GM13977 (cell line): ENCODE data around the gene GPC5.

Source experiments
- DNase-seq: peaks from one replicate; pipeline ENCODE4 v3.0.0; 2012; ENCODE audit warnings: low spot score
- in situ Hi-C: fragments of 300-500 bp; cut with MboI; formaldehyde crosslinking; loops from one replicate; pipeline ENCODE4 v1.12.0; 2022; ENCODE audit warnings: low sequenced_read_pairs, low pct_unique_long_range_greater_than_20kb, mixed read lengths, inconsistent platforms; ENCODE audit not compliant: unreplicated experiment
- TF ChIP-seq, protein P1 (sequence below): IDR thresholded peaks from 2 replicates; pipeline ENCODE4 v1.5.1; 2012; ENCODE audit warnings: mild to moderate bottlenecking, control low read depth; ENCODE audit not compliant: insufficient read depth; ENCODE audit errors: extremely low read depth, missing control alignments

Gene GPC5

DNA sequence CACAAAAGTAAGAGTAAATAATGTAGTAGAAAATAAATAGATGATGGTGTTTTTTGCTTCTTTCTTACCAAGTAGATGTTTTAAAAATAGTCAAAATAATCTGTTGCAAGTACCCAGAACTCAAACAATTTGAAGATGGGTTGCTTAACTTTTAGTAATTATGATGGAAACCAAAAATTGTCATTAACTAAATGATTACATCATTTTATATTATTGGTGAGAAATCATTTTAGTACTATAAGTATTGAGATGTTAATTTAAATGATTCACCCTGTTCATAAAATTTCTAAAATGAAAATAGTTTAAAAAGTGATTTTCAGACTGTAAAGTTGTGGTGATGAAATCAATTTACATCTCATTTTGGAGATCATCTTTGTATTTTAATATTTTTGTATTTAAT lies 404.5 kb downstream of the GPC5 start:
- in situ Hi-C loops: no loop called here
- DNase-seq: no peak
- TF ChIP-seq, protein P1, sequence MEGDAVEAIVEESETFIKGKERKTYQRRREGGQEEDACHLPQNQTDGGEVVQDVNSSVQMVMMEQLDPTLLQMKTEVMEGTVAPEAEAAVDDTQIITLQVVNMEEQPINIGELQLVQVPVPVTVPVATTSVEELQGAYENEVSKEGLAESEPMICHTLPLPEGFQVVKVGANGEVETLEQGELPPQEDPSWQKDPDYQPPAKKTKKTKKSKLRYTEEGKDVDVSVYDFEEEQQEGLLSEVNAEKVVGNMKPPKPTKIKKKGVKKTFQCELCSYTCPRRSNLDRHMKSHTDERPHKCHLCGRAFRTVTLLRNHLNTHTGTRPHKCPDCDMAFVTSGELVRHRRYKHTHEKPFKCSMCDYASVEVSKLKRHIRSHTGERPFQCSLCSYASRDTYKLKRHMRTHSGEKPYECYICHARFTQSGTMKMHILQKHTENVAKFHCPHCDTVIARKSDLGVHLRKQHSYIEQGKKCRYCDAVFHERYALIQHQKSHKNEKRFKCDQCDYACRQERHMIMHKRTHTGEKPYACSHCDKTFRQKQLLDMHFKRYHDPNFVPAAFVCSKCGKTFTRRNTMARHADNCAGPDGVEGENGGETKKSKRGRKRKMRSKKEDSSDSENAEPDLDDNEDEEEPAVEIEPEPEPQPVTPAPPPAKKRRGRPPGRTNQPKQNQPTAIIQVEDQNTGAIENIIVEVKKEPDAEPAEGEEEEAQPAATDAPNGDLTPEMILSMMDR: no peak

DNA sequence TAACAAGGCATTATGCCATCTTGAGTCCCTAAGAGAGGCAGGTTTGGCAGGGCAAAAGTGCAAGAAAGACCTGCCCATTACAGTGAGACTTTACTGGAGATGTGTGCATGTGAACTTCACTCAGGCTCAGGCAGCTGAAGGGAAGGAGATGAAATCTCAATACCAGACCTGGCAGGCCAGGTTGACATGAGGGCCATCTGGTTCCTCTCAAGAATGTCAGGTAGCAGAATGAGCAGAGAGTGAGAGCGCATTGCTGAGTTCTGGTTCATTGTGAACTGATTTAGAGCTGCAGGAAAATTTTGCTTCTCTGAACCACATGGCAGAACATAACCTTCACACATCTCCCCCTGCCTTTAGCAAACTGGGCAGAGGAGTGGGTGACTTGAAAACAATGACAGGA lies 406.3 kb downstream of the GPC5 start:
- TF ChIP-seq, protein P1: no peak
- DNase-seq: no peak
- in situ Hi-C loops: no loop called here

DNA sequence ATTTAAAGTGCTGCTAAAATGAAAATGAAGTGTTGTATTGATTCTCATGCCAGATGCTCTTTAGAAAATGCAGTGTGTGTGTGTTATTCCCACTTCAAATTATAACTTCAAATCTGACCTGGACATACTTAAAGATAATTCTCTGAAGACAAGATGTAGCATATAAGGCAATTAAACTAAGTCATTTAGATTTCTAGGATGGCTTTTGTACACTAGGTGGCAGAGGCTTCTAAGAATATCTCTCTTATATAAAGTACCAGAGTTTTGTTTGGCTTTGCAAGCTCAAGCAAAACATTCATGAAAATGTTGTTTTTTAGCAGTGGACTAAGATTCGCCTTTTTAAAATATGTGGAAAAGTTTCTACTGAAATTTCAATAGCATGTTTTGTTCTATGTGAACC lies 407.2 kb downstream of the GPC5 start:
- in situ Hi-C loops: no loop called here
- DNase-seq: no peak
- TF ChIP-seq, protein P1: peak; percentile 16

DNA sequence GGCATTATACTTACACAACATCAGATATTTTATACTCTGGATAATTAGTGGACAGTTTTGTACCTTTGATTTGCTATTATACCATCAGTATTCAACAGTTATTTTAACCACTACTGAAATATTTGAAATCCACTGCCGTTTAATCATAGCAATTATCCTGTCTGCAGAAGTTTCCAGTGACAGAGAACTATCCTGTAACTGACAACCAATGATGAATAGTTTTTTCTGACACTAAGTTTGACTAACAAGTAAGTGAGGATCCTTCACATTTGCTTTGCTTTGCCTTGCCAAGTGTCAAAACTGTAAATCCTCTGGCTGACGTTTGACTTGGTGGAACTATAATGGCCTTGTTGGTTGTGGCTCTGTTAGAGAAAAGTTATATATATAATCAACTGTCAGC lies 410.7 kb downstream of the GPC5 start:
- no peak for DNase-seq
- in situ Hi-C loops: no loop called here
- TF ChIP-seq, protein P1: no peak

DNA sequence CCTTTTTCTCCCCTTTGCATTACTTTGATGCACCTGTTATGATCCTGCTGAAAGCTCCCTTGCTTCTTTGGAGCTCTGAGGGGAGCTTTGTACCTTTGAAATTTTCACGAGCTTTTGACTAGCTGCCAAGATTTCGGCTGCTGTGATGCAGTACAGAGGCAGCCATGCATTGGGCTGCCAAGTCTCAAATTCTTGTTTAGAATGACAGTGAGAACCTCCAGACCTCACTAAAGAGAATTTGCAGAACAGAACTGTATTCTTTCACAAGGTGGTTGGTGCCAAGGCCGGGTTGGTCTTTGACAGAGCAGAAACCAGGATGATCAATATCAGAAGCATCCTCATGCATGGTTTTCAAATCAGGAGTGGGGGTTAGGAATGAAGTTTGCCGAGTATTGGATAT lies 414.8 kb downstream of the GPC5 start:
- DNase-seq: no peak
- TF ChIP-seq, protein P1: no peak
- in situ Hi-C loops: no loop called here

DNA sequence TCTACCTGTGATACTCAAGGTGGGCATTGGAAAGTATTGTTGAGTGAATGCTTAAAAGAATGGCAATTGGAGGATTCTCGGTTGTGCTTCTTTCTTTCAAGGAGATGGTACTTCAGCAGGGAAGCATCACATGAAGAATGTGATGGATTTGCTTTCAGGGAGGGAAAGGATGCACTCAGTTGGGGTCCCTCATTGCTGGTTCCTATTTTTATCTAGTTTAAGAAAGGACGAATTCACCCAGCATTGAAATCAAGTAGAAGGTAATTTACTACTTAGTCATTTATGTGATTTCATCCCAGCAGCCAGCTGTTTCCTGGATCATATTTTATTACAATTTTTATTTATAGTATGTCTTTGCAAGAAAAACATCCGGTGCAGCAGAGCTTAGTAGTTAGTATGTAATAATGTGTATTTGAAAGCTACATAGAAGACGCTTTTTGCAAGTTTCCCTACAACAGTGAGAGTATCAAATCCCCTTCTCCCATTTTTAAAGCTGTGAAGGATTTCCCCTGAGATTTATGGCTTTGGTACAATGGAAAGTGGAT lies 417.9 kb downstream of the GPC5 start:
- no peak for DNase-seq
- in situ Hi-C loops: no loop called here
- TF ChIP-seq, protein P1: no peak

DNA sequence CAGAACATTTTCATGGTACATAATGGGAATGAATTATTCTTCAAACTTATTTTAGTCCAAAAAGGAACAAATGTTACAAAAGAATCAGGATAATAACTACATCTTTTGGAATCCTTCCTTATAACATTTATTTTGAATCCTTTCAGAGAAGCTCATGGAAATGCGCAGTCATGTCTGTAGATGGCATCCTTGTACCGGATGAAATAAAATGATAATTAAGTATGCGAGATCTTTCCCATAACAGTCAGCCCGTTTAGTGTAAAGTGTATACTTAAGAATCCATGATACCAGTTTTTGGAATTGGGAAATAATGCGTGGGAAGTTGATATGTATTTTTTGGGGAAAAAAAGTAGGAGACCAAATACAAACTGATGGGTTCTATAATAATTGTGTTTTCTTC lies 418.8 kb downstream of the GPC5 start:
- DNase-seq: no peak
- TF ChIP-seq, protein P1: peak; percentile 18
- in situ Hi-C loops: no loop called here
